Umbilical cord (tissue), 2 donors: ENCODE measurements around the gene B3GAT2. TPM values are rescaled to one million over a fixed set of nuclear protein-coding genes. Genes with fewer than 3 reads are reported as not detected.

Experiments
- DNase-seq: peaks from one replicate; pipeline ENCODE4 v3.0.0-alpha.2; 2015; ENCODE audit warnings: low spot score
- total RNA-seq: library from RNA; depleted of rRNA; stranded (reverse); fragments of >200 nt; gene quantifications from one replicate; pipeline ENCODE4 v1.2.3, GENCODE V29; 2014; ENCODE audit warnings: low replicate concordance; ENCODE audit not compliant: insufficient read depth

B3GAT2 gene
- total RNA-seq, 1 donor from 2014 or later: 4.3 TPM

- DNase-seq: no peak
Measured at GRCh38 chr6:70843328-70843918, 113.4 kb downstream of the B3GAT2 start.

GRCh38 chr6:70842541-70842940, 114.3 kb downstream of the B3GAT2 start:
- no peak for DNase-seq

GRCh38 chr6:70841112-70841511, 115.7 kb downstream of the B3GAT2 start:
- no peak for DNase-seq

- no peak for DNase-seq
Measured at GRCh38 chr6:70839286-70840266, 117.3 kb downstream of the B3GAT2 start.

GRCh38 chr6:70838907-70839285, 118.0 kb downstream of the B3GAT2 start:
- DNase-seq: no peak

GRCh38 chr6:70834520-70834919, 122.3 kb downstream of the B3GAT2 start:
- no peak for DNase-seq

GRCh38 chr6:70831427-70831826, 125.4 kb downstream of the B3GAT2 start:
- no peak for DNase-seq

- DNase-seq: no peak
Measured at GRCh38 chr6:70823651-70824050, 133.2 kb downstream of the B3GAT2 start.

GRCh38 chr6:70821751-70822150, 135.1 kb downstream of the B3GAT2 start:
- no peak for DNase-seq

- DNase-seq: no peak
Measured at GRCh38 chr6:70820778-70821177, 136.1 kb downstream of the B3GAT2 start.

- no peak for DNase-seq
Measured at GRCh38 chr6:70819646-70820045, 137.2 kb downstream of the B3GAT2 start.

- DNase-seq: no peak
Measured at GRCh38 chr6:70813885-70814284, 143.0 kb downstream of the B3GAT2 start.

- DNase-seq: no peak
Measured at GRCh38 chr6:70811788-70812187, 145.1 kb downstream of the B3GAT2 start.
